Measurements from ENCODE around the gene PLEKHA1. TPM values are rescaled to one million over a fixed set of nuclear protein-coding genes. Genes with fewer than 3 reads are reported as not detected.

The PLEKHA1 gene
- polyA plus RNA-seq, 6 donors from 2014 or later, result 78.2 to 95.7 (median 89.4) TPM

- no peak for DNase-seq
- Mint-ChIP-seq H3K27me3 (peaks cover 35 to 87% (median 59%) of the 10 kb centered on the region in 3 donors), H3K27ac (no peak overlapping the region), H3K9me3 (no peaks in the 10 kb centered on the region), H3K4me3 (no peak overlapping the region), H3K4me1 (peaks cover 0 to 7% (median 5%) of the 10 kb centered on the region in 3 donors), H3K36me3 (no peaks in the 10 kb centered on the region)
- ATAC-seq (ENCODE audit: low read depth in 2 of 2), result no peak
Measured at GRCh38 chr10:122475100-122475499, 100.6 kb downstream of the PLEKHA1 start.

GRCh38 chr10:122475591-122476332 lies 101.3 kb downstream of the PLEKHA1 start:
- Mint-ChIP-seq H3K9me3 (no peaks in the 10 kb centered on the region), H3K4me3 (no peak overlapping the region), H3K27me3 (peaks cover 32 to 84% (median 59%) of the 10 kb centered on the region in 3 donors), H3K4me1 (peaks cover 0 to 7% (median 5%) of the 10 kb centered on the region in 3 donors), H3K36me3 (no peaks in the 10 kb centered on the region), H3K27ac (peak overlapping the region in 1 of 6 donors; percentile 37)
- no peak for DNase-seq
- no peak for ATAC-seq (ENCODE audit: low read depth in 2 of 2)

- no peak overlapping the region for H3K4me3 Mint-ChIP-seq
- no peak for ATAC-seq (ENCODE audit: low read depth in 2 of 2)
- peaks cover 30 to 84% (median 59%) of the 10 kb centered on the region in 3 donors for H3K27me3 Mint-ChIP-seq
- H3K36me3 Mint-ChIP-seq, result no peaks in the 10 kb centered on the region
- H3K9me3 Mint-ChIP-seq, result peaks cover 0 to 2% (median 0%) of the 10 kb centered on the region in 7 donors
- H3K27ac Mint-ChIP-seq, result peak overlapping the region in 1 of 6 donors; percentile 37
- DNase-seq, result no peak
- peaks cover 0 to 7% (median 5%) of the 10 kb centered on the region in 3 donors for H3K4me1 Mint-ChIP-seq
Measured at GRCh38 chr10:122476333-122476695, 101.8 kb downstream of the PLEKHA1 start.

GRCh38 chr10:122477436-122477835 lies 102.9 kb downstream of the PLEKHA1 start:
- Mint-ChIP-seq H3K36me3 (peaks cover 6 to 7% of the 10 kb centered on the region in 2 donors), H3K27ac (no peak overlapping the region), H3K9me3 (peaks cover 0 to 10% (median 3%) of the 10 kb centered on the region in 7 donors), H3K4me3 (no peak overlapping the region), H3K27me3 (peaks cover 36 to 85% (median 62%) of the 10 kb centered on the region in 3 donors), H3K4me1 (peaks cover 0 to 7% (median 5%) of the 10 kb centered on the region in 3 donors)
- DNase-seq, result no peak
- ATAC-seq (ENCODE audit: low read depth in 2 of 2), result no peak

- Mint-ChIP-seq H3K4me3 (no peak overlapping the region), H3K9me3 (peaks cover 0 to 10% (median 3%) of the 10 kb centered on the region in 7 donors), H3K4me1 (peaks cover 0 to 7% (median 5%) of the 10 kb centered on the region in 3 donors), H3K36me3 (peaks cover 6 to 7% of the 10 kb centered on the region in 2 donors), H3K27ac (no peak overlapping the region), H3K27me3 (peaks cover 28 to 70% (median 59%) of the 10 kb centered on the region in 3 donors)
- no peak for DNase-seq
- no peak for ATAC-seq (ENCODE audit: low read depth in 2 of 2)
Measured at GRCh38 chr10:122478971-122479370, 104.5 kb downstream of the PLEKHA1 start.

GRCh38 chr10:122480146-122480833 lies 105.8 kb downstream of the PLEKHA1 start:
- ATAC-seq (ENCODE audit: low read depth in 2 of 2), result no peak
- H3K36me3 Mint-ChIP-seq, result peaks cover 6 to 7% of the 10 kb centered on the region in 2 donors
- DNase-seq, result no peak
- H3K4me1 Mint-ChIP-seq, result no peaks in the 10 kb centered on the region
- no peak overlapping the region for H3K4me3 Mint-ChIP-seq
- no peak overlapping the region for H3K27ac Mint-ChIP-seq
- H3K27me3 Mint-ChIP-seq, result peaks cover 26 to 60% (median 60%) of the 10 kb centered on the region in 3 donors
- H3K9me3 Mint-ChIP-seq, result peaks cover 0 to 10% (median 3%) of the 10 kb centered on the region in 7 donors

- ATAC-seq (ENCODE audit: low read depth in 2 of 2), result no peak
- no peak for DNase-seq
- H3K4me3 Mint-ChIP-seq, result peak overlapping the region in 1 of 8 donors; percentile 4
- no peak overlapping the region for H3K27ac Mint-ChIP-seq
- no peaks in the 10 kb centered on the region for H3K4me1 Mint-ChIP-seq
- H3K9me3 Mint-ChIP-seq, result peaks cover 0 to 10% (median 3%) of the 10 kb centered on the region in 7 donors
- H3K27me3 Mint-ChIP-seq, result peaks cover 31 to 59% (median 55%) of the 10 kb centered on the region in 3 donors
- peaks cover 6 to 7% of the 10 kb centered on the region in 2 donors for H3K36me3 Mint-ChIP-seq
Measured at GRCh38 chr10:122481296-122482056, 107.0 kb downstream of the PLEKHA1 start.

Other genes with a start within 250 kb of the PLEKHA1 start
- gene BTBD16, start 103.4 kb upstream of the PLEKHA1 start, polyA plus RNA-seq (ENCODE audit: low read depth in 6 of 6), result not detected
- not detected for gene ARMS2, start 79.9 kb downstream of the PLEKHA1 start, polyA plus RNA-seq (ENCODE audit: low read depth in 6 of 6)
- not detected for gene HTRA1, start 86.8 kb downstream of the PLEKHA1 start, polyA plus RNA-seq (ENCODE audit: low read depth in 6 of 6)
- not detected for gene DMBT1, start 186.0 kb downstream of the PLEKHA1 start, polyA plus RNA-seq (ENCODE audit: low read depth in 6 of 6)

All from naive B cell (primary cell).